ENCODE results near the gene ASCL3. TPM values are rescaled to one million over a fixed set of nuclear protein-coding genes. Genes with fewer than 3 reads are reported as not detected.

The ASCL3 gene
- total RNA-seq, 2 donors from 2014 or later, result not detected

DNA sequence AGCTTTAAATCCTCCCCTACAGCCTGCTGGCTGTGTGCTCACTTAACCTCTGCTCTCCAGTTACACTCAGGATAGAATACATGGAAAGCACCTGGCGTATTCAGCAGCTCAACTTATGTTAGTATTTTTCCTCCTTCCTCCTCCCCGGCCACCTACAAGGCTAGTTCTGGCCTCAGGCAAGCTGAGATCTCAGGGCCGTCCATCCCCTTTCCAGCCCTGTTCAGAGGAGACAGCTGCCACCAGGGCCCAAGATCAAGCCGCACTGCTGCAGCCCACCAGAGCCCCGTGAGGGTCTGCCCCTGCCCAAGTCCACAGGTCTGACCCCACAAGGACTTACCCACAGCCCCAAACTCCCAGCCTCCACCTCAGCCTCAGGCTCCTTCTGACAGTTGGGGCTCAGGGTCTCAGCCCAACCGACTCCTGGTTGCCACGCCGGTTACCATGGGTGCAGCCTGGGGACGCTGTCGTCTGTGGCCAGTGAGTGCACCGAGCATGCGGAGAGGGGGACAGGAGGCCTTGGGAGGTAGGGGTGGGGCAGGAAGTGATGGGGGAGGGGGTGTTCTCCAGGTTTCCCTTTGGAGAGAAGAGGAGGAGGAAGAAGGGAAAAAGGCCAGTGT lies 10.1 kb downstream of the ASCL3 start, which contains the start of gene C11orf16:
Gene C11orf16 (minus strand): TSS at position 384 of the 617 bp plus-strand sequence. CDS start 639 bp downstream, outside the sequence.
- Mint-ChIP-seq H3K4me3 (no peak within 1 kb of the TSS), H3K9me3 (no peaks in the 10 kb centered on the region), H3K4me1 (no peaks in the 10 kb centered on the region), H3K27me3 (no peaks in the 10 kb centered on the region), H3K27ac (no peak within 1 kb of the TSS), H3K36me3 (ENCODE audit: low read depth) (no peaks in the 10 kb centered on the region)
- ATAC-seq (replicated peaks), result no peak

DNA sequence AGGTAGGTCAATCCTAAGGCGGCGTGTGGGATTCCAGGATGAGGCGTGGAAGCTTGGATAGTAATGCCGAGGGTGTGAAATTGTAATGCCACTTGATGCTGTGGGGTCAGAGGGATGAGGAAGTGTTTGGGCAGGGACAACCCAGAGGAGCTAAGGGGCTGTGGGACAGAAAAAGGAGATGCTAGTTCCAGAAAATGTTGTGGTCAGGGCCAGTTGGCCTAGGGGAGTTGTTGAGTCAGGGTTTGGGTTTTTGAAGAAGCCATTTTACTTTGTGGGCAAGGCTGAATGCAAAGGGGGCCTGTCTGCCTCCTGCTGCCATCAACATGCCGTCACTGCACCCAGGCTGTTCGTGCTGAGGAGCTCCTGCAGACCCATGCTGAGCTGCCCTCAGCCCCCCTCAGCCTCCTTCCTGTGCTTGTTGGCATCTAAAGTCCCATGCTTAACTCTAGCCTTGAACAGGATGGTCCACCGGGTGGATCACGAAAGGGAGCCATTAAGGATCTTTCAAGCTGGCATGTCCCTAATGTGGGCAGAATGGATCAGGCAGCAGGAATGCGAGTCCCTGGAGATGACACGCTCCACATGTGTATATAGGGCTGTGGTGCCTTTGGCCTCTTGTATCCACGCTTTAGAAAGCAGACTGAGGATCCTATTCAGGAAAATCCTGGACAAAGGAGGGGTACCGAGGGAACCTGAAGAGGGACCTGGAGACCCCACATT lies 12.2 kb downstream of the ASCL3 start:
- ATAC-seq (replicated peaks), result no peak
- no peak overlapping the region for H3K27ac Mint-ChIP-seq
- no peaks in the 10 kb centered on the region for H3K4me1 Mint-ChIP-seq
- no peaks in the 10 kb centered on the region for H3K36me3 Mint-ChIP-seq (ENCODE audit: low read depth)
- no peaks in the 10 kb centered on the region for H3K27me3 Mint-ChIP-seq
- H3K9me3 Mint-ChIP-seq, result no peaks in the 10 kb centered on the region
- no peak overlapping the region for H3K4me3 Mint-ChIP-seq

DNA sequence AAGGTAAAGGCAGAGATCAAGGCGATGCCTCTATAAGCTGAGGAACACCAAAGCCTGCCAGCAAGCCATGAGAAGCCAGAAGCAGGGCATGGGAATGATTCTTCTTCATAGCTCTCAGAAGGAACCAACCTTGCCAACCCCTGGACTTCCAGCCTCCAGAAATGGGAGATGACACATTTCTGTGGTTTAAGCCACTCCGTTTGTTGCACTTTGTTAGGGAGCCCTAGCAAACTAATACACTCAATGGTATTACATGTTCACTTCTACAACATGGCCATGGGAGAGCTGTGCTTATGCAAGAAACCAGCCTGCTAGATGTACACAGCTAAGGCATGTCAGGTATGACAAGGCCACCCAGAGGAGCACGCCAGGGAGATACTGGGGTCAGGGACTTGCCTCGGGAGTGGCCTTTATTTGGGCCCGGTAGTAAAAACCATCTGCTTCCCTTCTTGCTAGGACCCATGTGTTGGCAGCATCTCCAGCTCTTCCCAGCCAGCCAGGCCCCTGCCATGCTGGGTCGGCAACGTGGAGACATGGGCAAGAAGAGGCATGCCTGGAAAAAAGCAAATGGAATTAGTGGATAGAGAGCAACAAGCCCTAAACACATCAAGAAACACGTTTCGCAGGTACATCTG lies 13.7 kb downstream of the ASCL3 start:
- Mint-ChIP-seq H3K27ac (no peak overlapping the region), H3K9me3 (no peaks in the 10 kb centered on the region), H3K27me3 (no peaks in the 10 kb centered on the region), H3K36me3 (ENCODE audit: low read depth) (no peaks in the 10 kb centered on the region), H3K4me1 (no peaks in the 10 kb centered on the region), H3K4me3 (no peak overlapping the region)
- no peak for ATAC-seq (replicated peaks)

DNA sequence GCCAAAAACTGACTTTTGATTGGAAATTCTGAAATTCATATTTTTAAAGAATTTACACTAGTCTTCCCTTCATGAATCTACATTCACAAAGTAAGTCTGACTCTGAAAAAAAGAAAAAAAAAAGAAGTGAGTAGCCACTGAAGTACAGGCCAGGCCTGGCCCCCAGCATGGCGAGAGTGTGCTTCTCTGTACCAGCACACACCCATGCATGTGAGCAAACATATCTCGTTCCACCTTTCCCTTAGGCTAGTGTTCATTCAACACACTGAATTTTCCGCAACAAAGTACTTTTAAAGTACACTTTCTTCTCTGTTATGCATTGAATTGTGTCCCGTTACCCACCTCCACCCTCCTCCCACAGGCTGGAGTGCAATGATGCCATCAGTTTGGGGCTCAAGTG lies 14.6 kb downstream of the ASCL3 start:
- H3K36me3 Mint-ChIP-seq (ENCODE audit: low read depth), result no peaks in the 10 kb centered on the region
- no peaks in the 10 kb centered on the region for H3K4me1 Mint-ChIP-seq
- no peaks in the 10 kb centered on the region for H3K27me3 Mint-ChIP-seq
- H3K27ac Mint-ChIP-seq, result no peak overlapping the region
- no peak for ATAC-seq (replicated peaks)
- H3K9me3 Mint-ChIP-seq, result no peaks in the 10 kb centered on the region
- no peak overlapping the region for H3K4me3 Mint-ChIP-seq

DNA sequence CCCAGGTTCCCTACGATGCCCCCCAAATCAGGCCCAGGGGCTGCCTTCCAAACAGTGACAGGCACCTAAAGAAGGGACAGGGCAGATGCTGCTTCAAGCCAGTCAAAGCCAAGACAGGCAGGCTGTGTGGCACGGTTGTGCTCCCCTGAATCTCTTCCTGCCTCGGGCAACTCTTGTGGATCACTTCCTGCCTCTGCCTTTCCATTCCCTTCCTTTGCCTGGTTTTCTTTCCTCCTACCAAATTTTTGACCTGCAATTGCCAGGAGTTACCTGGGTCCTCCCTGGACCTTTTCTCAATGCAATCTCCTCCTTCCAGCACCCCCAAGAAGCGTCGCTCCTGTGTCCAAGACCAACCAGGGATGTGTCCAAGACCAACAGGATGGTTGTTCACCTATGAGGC lies 15.6 kb downstream of the ASCL3 start:
- Mint-ChIP-seq H3K27ac (no peak overlapping the region), H3K9me3 (no peaks in the 10 kb centered on the region), H3K36me3 (ENCODE audit: low read depth) (peaks cover 6% of the 10 kb centered on the region), H3K27me3 (no peaks in the 10 kb centered on the region), H3K4me1 (no peaks in the 10 kb centered on the region), H3K4me3 (no peak overlapping the region)
- ATAC-seq (replicated peaks), result no peak

DNA sequence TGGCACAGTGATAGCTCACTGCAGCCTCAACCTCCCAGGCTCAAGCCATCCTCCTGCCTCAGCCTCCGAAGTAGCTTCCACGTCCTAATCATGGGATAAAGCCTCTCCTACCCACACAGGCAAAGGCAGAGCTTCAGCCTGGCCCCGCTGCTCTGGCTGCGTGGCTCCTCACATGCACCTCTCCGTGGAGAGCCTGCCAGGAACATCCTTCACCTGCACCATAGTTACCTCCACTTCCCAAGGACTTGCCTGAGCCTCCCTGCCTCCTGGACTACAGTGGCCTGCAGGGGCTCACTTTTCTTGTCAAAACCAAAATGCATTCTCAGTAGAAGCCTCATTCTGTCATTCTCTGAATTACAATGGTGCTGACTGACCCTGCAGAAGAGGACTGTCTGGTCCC lies 16.6 kb downstream of the ASCL3 start:
- Mint-ChIP-seq H3K4me1 (no peaks in the 10 kb centered on the region), H3K9me3 (no peaks in the 10 kb centered on the region), H3K36me3 (ENCODE audit: low read depth) (peaks cover 16% of the 10 kb centered on the region), H3K27ac (no peak overlapping the region), H3K27me3 (no peaks in the 10 kb centered on the region), H3K4me3 (no peak overlapping the region)
- ATAC-seq (replicated peaks), result no peak

DNA sequence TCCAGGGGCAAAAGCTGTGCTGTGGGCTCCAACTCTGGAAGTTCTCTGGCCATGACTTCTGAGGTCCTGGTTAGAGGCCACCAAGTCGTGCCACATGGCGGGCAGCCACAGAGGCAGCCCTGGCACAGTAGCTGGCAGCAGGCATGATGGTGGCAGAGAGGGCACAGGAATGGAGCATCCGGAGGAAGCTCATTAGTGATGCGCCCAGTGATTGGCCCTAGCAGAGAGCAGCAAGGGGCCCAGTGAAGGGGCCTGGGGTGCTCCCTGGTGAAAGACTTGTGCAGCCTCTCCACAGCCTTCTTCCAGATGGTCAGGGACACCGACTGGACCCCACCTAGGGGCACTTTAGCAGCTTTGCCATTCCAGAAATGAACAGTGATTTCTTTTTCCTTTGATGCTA lies 17.1 kb downstream of the ASCL3 start:
- no peak overlapping the region for H3K4me3 Mint-ChIP-seq
- H3K9me3 Mint-ChIP-seq, result no peaks in the 10 kb centered on the region
- no peak overlapping the region for H3K27ac Mint-ChIP-seq
- no peaks in the 10 kb centered on the region for H3K4me1 Mint-ChIP-seq
- H3K36me3 Mint-ChIP-seq (ENCODE audit: low read depth), result peaks cover 19% of the 10 kb centered on the region
- ATAC-seq (replicated peaks), result no peak
- H3K27me3 Mint-ChIP-seq, result no peaks in the 10 kb centered on the region

DNA sequence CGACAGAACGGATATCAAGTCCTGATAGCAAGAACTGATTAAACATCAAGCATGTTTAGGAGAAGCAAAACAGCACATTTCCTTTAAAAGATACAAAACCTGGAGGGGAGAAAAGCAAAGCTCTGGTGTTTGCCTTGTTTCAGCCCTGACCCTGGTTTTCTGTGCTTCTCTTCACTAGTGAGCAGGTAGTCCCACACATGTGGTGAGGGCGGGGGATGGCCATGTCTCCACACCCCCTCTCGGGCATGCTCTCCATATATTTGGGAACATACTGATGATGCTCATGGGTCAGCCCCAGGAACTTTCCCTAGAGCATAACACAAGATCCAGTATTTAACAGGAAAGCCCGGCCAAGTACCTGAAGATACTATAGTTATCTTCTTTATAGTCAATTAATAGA lies 20.1 kb downstream of the ASCL3 start:
- ATAC-seq (replicated peaks), result no peak
- no peaks in the 10 kb centered on the region for H3K27me3 Mint-ChIP-seq
- peaks cover 40% of the 10 kb centered on the region for H3K36me3 Mint-ChIP-seq (ENCODE audit: low read depth)
- no peak overlapping the region for H3K4me3 Mint-ChIP-seq
- H3K27ac Mint-ChIP-seq, result no peak overlapping the region
- H3K9me3 Mint-ChIP-seq, result no peaks in the 10 kb centered on the region
- no peaks in the 10 kb centered on the region for H3K4me1 Mint-ChIP-seq

DNA sequence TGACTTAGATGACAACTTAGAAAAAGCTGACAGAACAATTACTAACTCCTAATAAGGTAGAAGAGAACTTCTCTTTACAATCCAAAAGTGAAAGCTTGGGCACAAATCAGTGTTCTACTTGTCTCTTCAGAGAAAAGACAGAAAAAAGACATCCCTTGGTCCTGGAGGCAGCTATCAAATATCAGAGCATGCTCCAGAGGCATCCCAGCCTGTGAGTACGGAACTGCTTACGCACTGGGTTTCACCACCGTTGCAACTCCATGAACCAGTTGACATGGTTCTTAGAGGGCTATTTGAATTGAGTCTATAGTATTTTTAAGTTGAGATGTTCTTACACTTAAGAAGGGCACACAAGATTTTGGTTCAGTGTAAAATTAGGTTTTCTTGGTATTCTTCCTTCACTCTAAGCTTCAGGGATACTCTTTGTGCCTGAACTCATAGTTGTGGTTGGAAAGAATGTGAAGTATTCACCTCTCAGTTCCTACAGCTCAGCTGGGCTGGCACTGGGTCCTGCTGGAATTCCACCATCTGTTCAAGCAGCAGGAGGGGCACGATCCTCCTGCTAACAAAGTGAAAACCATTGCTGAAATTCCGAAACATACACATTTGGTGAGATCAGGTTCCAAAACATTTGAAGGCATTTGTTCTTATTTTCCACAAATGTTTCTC lies 25.5 kb downstream of the ASCL3 start:
- H3K4me3 Mint-ChIP-seq, result no peak overlapping the region
- H3K36me3 Mint-ChIP-seq (ENCODE audit: low read depth), result peaks cover 74% of the 10 kb centered on the region
- no peaks in the 10 kb centered on the region for H3K9me3 Mint-ChIP-seq
- H3K27me3 Mint-ChIP-seq, result no peaks in the 10 kb centered on the region
- H3K4me1 Mint-ChIP-seq, result peaks cover 14% of the 10 kb centered on the region
- no peak overlapping the region for H3K27ac Mint-ChIP-seq
- ATAC-seq (replicated peaks), result no peak

DNA sequence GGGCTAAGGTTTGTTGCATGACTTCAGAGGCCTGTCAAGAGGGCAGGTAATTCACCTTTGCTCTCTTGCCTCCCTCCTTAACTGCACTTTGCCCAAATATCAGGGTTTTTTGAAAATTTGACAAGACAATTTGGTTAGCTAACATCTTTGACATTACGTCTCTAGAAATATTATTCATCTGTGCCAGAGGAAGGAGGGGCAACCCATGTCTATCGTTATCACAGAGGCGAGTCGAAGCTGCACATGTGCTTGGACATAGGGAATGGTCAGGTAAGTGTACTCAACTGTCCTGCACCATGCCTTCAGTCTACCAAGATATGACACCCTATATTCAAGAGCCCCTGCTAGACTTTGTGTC lies 28.2 kb downstream of the ASCL3 start:
- peak overlapping the region; percentile 75 for H3K4me3 Mint-ChIP-seq
- H3K36me3 Mint-ChIP-seq (ENCODE audit: low read depth), result peaks cover 59% of the 10 kb centered on the region
- peak overlapping the region; percentile 88 for H3K27ac Mint-ChIP-seq
- no peaks in the 10 kb centered on the region for H3K9me3 Mint-ChIP-seq
- peaks cover 14% of the 10 kb centered on the region for H3K4me1 Mint-ChIP-seq
- no peak for ATAC-seq (replicated peaks)
- no peaks in the 10 kb centered on the region for H3K27me3 Mint-ChIP-seq

DNA sequence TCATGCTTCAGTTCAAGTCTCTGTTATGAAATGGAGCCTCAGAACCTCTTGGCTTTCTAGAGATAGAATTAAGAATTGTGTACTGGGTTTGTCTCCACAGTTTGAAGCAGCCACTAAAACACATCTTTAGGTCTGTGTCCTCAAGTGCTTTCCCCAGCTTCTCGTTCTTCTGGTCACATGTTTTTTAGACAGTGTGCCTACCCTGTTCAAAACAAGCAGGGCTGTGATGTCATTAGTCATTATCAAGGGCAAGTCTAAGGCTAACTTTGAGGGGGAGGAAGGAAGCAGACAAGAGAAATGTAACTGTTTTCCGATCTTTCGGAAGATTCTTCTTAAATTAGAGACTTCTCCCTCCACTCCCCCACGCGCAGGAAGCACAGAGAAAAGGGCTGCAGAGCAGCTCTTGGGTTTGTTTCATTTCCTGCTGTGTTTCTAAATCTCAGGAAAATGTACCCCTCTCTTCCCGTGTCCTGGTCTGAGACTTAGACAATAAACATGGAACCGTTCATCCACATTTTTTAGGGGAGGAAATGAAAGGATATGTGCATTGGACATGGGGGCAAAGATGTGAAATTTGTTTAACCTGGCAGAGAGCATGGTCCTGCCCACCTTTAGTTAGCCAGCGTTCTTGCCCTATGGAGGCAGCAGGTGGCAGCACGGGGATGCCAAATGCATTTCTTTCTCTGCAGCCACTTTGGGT lies 28.7 kb downstream of the ASCL3 start:
- Mint-ChIP-seq H3K4me3 (peak overlapping the region; percentile 75), H3K27me3 (no peaks in the 10 kb centered on the region), H3K4me1 (peaks cover 16% of the 10 kb centered on the region), H3K36me3 (ENCODE audit: low read depth) (peaks cover 54% of the 10 kb centered on the region), H3K9me3 (no peaks in the 10 kb centered on the region), H3K27ac (peak overlapping the region; percentile 88)
- ATAC-seq (replicated peaks), result peak; percentile 42

DNA sequence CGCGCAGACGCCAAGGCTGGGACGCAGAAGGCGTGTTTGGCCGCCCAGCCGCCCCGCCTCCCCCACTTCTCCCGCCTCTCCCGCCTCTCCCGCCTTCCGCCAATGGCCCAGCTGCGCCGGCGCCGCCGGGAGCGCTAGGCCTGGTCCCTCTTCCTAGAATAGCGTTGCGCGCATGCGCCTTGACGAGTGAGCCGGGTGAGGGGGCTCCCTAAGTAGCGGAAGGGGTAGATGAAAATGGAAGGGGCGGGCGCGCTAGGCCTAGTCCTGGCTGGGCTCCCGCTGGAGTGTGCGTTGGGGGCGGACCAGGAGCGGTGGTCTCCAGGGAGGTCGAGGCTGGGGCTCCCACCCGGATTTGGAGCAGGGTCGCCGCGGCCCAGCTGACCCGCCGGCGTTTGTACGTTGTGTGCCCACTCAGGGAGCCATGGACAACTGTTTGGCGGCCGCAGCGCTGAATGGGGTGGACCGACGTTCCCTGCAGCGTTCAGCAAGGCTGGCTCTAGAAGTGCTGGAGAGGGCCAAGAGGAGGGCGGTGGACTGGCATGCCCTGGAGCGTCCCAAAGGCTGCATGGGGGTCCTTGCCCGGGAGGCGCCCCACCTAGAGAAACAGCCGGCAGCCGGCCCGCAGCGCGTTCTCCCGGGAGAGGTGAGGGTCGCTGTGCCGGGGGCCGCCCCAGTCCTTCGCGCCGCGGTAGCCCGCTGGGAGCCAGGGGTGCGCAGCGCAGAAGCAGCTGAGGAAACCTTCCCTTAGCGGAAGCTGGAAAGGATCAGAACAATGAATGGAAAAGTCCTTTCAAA lies 31.6 kb downstream of the ASCL3 start, which contains the start of gene AKIP1:
Gene AKIP1 (plus strand): TSS at position 161 of the 795 bp plus-strand sequence. CDS start 261 bp downstream, at position 422.
- Mint-ChIP-seq H3K4me3 (peak within 1 kb of the TSS; percentile 93), H3K27me3 (no peaks in the 10 kb centered on the region), H3K4me1 (peaks cover 33% of the 10 kb centered on the region), H3K36me3 (ENCODE audit: low read depth) (peaks cover 25% of the 10 kb centered on the region), H3K9me3 (no peaks in the 10 kb centered on the region), H3K27ac (peak within 1 kb of the TSS; percentile 91)
- ATAC-seq (replicated peaks), result peak; percentile 90

DNA sequence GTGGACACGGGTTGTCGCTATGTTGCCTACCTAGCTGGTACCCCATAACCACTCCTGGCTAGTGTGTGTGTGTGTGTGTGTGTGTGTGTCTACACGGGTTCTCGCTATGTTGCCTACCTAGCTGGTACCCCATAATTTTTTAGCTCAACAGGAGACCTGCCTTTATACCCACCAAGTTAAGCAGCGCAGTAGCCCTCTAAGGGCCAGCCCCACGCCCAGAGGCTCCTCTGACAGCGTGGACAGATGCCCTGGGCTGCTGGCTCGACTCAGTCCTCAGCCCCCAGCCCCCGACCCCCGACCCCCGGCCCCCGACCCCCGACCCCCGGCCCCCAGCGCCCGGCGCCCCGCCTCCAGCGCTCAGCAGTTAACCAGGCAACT lies 32.2 kb downstream of the ASCL3 start:
- H3K27ac Mint-ChIP-seq, result peak overlapping the region; percentile 91
- ATAC-seq (replicated peaks), result peak; percentile 17
- H3K36me3 Mint-ChIP-seq (ENCODE audit: low read depth), result peaks cover 19% of the 10 kb centered on the region
- no peaks in the 10 kb centered on the region for H3K9me3 Mint-ChIP-seq
- peaks cover 33% of the 10 kb centered on the region for H3K4me1 Mint-ChIP-seq
- peak overlapping the region; percentile 93 for H3K4me3 Mint-ChIP-seq
- no peaks in the 10 kb centered on the region for H3K27me3 Mint-ChIP-seq

Measured in activated T-helper 17 cell treated with anti-CD3 and anti-CD28 coated beads, Interleukin-2, amount 50 U/mL, for 72 hours (primary cell).